Suprapubic skin (tissue), 4 donors: ENCODE results near the gene PDE9A. TPM values are rescaled to one million over a fixed set of nuclear protein-coding genes. Genes with fewer than 3 reads are reported as not detected.

Experiments used
- DNase-seq, 2 donors: peaks; one replicate each; pipeline ENCODE4 v3.0.0-alpha.2; 2019; ENCODE audit warnings: low spot score in 2 of 2
- H3K27ac ChIP-seq: fragments of 200-600 bp; sonication (generic); one replicate; pipeline ENCODE4 v1.5.1; 2019
- H3K27me3 ChIP-seq: fragments of 200-600 bp; sonication (generic); one replicate; pipeline ENCODE4 v1.5.1; 2019
- H3K36me3 ChIP-seq: fragments of 200-600 bp; sonication (generic); one replicate; pipeline ENCODE4 v1.5.1; 2019
- H3K4me1 ChIP-seq: fragments of 200-600 bp; sonication (generic); one replicate; pipeline ENCODE4 v1.5.1; 2019
- H3K4me3 ChIP-seq: fragments of 200-600 bp; sonication (generic); one replicate; pipeline ENCODE4 v1.5.1; 2019; ENCODE audit warnings: mild to moderate bottlenecking
- H3K9me3 ChIP-seq: fragments of 200-600 bp; sonication (generic); one replicate; pipeline ENCODE4 v1.5.1; 2019
- EP300 ChIP-seq: sonication (generic); formaldehyde crosslinking; IDR thresholded peaks from one replicate; pipeline ENCODE4 v1.6.1; 2017; ENCODE audit warnings: antibody characterized with exemption
- POLR2A ChIP-seq, 2 donors: fragments of 450-650 bp; IDR thresholded peaks; one replicate each; pipeline ENCODE4 v1.6.1; 2017; ENCODE audit warnings: antibody characterized with exemption in 2 of 2, mild to moderate bottlenecking in 2 of 2, moderate library complexity in 2 of 2
- POLR2AphosphoS5 ChIP-seq, 3 donors: sonication (generic); formaldehyde crosslinking; IDR thresholded peaks; one replicate each; pipeline ENCODE4 v1.6.1; 2017; ENCODE audit warnings: antibody characterized with exemption in 3 of 3
- WGBS: methylation state at CpG from one replicate; pipeline ENCODE4 v1.1.5; 2018; 5-methylcytosine and 5-hydroxymethylcytosine counted together
- total RNA-seq, 4 donors: library from RNA; depleted of rRNA; stranded (reverse); fragments of >200 nt; gene quantifications; one replicate each; pipeline ENCODE4 v1.1.0, GENCODE V29; 2016
- TF ChIP-seq, protein P1 (sequence below), 2 donors: fragments of 200-600 bp in 1 of 2; fragments of 450-650 bp in 1 of 2; sonication (generic) in 1 of 2; IDR thresholded peaks; one replicate each; pipeline ENCODE4 v1.5.1; 2016 to 2019; ENCODE audit warnings: antibody characterized with exemption in 2 of 2, mild to moderate bottlenecking in 1 of 2, moderate library complexity in 1 of 2

PDE9A gene
- total RNA-seq, 4 donors from 2014 or later, result 4.5 to 12.0 (median 7.1) TPM

- Histone ChIP-seq H3K36me3 (no peaks in the 10 kb centered on the region), H3K4me1 (no peaks in the 10 kb centered on the region), H3K9me3 (no peaks in the 10 kb centered on the region), H3K27ac (no peak overlapping the region), H3K4me3 (no peak overlapping the region), H3K27me3 (peaks cover 11% of the 10 kb centered on the region)
- 92% methylated on average over 25 of the region's 25 CpGs for WGBS
- TF ChIP-seq POLR2AphosphoS5 (IDR thresholded peaks at IDR 0.05), result no peak
- TF ChIP-seq, protein P1, sequence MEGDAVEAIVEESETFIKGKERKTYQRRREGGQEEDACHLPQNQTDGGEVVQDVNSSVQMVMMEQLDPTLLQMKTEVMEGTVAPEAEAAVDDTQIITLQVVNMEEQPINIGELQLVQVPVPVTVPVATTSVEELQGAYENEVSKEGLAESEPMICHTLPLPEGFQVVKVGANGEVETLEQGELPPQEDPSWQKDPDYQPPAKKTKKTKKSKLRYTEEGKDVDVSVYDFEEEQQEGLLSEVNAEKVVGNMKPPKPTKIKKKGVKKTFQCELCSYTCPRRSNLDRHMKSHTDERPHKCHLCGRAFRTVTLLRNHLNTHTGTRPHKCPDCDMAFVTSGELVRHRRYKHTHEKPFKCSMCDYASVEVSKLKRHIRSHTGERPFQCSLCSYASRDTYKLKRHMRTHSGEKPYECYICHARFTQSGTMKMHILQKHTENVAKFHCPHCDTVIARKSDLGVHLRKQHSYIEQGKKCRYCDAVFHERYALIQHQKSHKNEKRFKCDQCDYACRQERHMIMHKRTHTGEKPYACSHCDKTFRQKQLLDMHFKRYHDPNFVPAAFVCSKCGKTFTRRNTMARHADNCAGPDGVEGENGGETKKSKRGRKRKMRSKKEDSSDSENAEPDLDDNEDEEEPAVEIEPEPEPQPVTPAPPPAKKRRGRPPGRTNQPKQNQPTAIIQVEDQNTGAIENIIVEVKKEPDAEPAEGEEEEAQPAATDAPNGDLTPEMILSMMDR (IDR thresholded peaks at IDR 0.05), result no peak
- TF ChIP-seq EP300, result no peak
- no peak for TF ChIP-seq POLR2A (IDR thresholded peaks at IDR 0.05)
- no peak for DNase-seq
Measured at GRCh38 chr21:42661688-42662429, 8.4 kb downstream of the PDE9A start.

GRCh38 chr21:42662430-42663199, 9.2 kb downstream of the PDE9A start:
- WGBS, result 89% methylated on average over 20 of the region's 20 CpGs
- no peak for DNase-seq
- Histone ChIP-seq H3K9me3 (no peaks in the 10 kb centered on the region), H3K27ac (no peak overlapping the region), H3K36me3 (no peaks in the 10 kb centered on the region), H3K4me1 (no peaks in the 10 kb centered on the region), H3K27me3 (peaks cover 5% of the 10 kb centered on the region), H3K4me3 (no peak overlapping the region)
- TF ChIP-seq, protein P1 (IDR thresholded peaks at IDR 0.05), result no peak
- TF ChIP-seq POLR2AphosphoS5 (IDR thresholded peaks at IDR 0.05) (no peak), POLR2A (IDR thresholded peaks at IDR 0.05) (no peak), EP300 (no peak)

GRCh38 chr21:42663200-42663750, 9.9 kb downstream of the PDE9A start:
- Histone ChIP-seq H3K4me3 (no peak overlapping the region), H3K36me3 (no peaks in the 10 kb centered on the region), H3K4me1 (no peaks in the 10 kb centered on the region), H3K27me3 (no peaks in the 10 kb centered on the region), H3K9me3 (no peaks in the 10 kb centered on the region), H3K27ac (no peak overlapping the region)
- no peak for DNase-seq
- TF ChIP-seq, protein P1 (IDR thresholded peaks at IDR 0.05), result no peak
- TF ChIP-seq POLR2A (IDR thresholded peaks at IDR 0.05) (no peak), POLR2AphosphoS5 (IDR thresholded peaks at IDR 0.05) (no peak), EP300 (no peak)
- 87% methylated on average over 10 of the region's 18 CpGs for WGBS

- no peaks in the 10 kb centered on the region for H3K36me3 ChIP-seq
- TF ChIP-seq POLR2AphosphoS5 (IDR thresholded peaks at IDR 0.05) (no peak), POLR2A (IDR thresholded peaks at IDR 0.05) (no peak), EP300 (no peak)
- TF ChIP-seq, protein P1 (IDR thresholded peaks at IDR 0.05), result no peak
- no peak overlapping the region for H3K27ac ChIP-seq
- H3K4me3 ChIP-seq, result no peak overlapping the region
- H3K4me1 ChIP-seq, result no peaks in the 10 kb centered on the region
- WGBS, result 87% methylated on average over 14 of the region's 15 CpGs
- DNase-seq, result no peak
- H3K9me3 ChIP-seq, result no peaks in the 10 kb centered on the region
- H3K27me3 ChIP-seq, result no peaks in the 10 kb centered on the region
Measured at GRCh38 chr21:42663860-42664535, 10.6 kb downstream of the PDE9A start.
